SJCRH30 (cell line): ENCODE measurements around the gene LRRK1. TPM values are rescaled to one million over a fixed set of nuclear protein-coding genes. Genes with fewer than 3 reads are reported as not detected.

ENCODE experiments used
- DNase-seq, 2 experiments: peaks; one replicate each; pipeline ENCODE4 v3.0.0-alpha.2; 2015 to 2020
- H3K27ac ChIP-seq: fragments of 250-450 bp; sonication (Bioruptor Pico); 2 replicates; pipeline ENCODE4 v1.5.1; 2020; ENCODE audit warnings: mild to moderate bottlenecking, moderate library complexity
- H3K27me3 ChIP-seq: fragments of 250-450 bp; sonication (Bioruptor Pico); 2 replicates; pipeline ENCODE4 v1.5.1; 2020; ENCODE audit warnings: mild to moderate bottlenecking, moderate library complexity
- H3K36me3 ChIP-seq: fragments of 250-450 bp; sonication (Bioruptor Pico); 2 replicates; pipeline ENCODE4 v1.5.1; 2020; ENCODE audit warnings: mild to moderate bottlenecking, moderate library complexity
- H3K4me1 ChIP-seq: fragments of 250-450 bp; sonication (Bioruptor Pico); 2 replicates; pipeline ENCODE4 v1.5.1; 2020; ENCODE audit warnings: mild to moderate bottlenecking, moderate library complexity
- H3K4me3 ChIP-seq: fragments of 250-450 bp; sonication (Bioruptor Pico); 2 replicates; pipeline ENCODE4 v1.5.1; 2020; ENCODE audit warnings: mild to moderate bottlenecking, moderate library complexity
- H3K9me3 ChIP-seq: fragments of 250-450 bp; sonication (Bioruptor Pico); replicated peaks from 2 replicates; pipeline ENCODE4 v1.5.1; 2020; ENCODE audit warnings: mild to moderate bottlenecking, moderate library complexity
- total RNA-seq: library from RNA; depleted of rRNA; stranded (reverse); fragments of >200 nt; shearing (Covaris generic); gene quantifications from 2 replicates; pipeline ENCODE4 v1.2.3, GENCODE V29; 2014; rRNA removed

LRRK1 gene
- 5.5 and 5.8 TPM in 2 replicates for total RNA-seq

GRCh38 chr15:100918690-100919480 lies at the start of gene LRRK1:
TSS of gene LRRK1 (plus strand) at chr15:100919357. CDS start at chr15:100924633, 5,276 bp downstream.
- Histone ChIP-seq H3K27me3 (no peaks in the 10 kb centered on the region), H3K9me3 (no peaks in the 10 kb centered on the region), H3K36me3 (peaks cover 27% of the 10 kb centered on the region), H3K4me3 (peak within 1 kb of the TSS; percentile 68), H3K27ac (peak within 1 kb of the TSS; percentile 63), H3K4me1 (no peaks in the 10 kb centered on the region; the same call in 1 of the 2 replicates)
- DNase-seq, result peak in 1 of 2 experiments; percentile 32

- DNase-seq, result peak; percentile 69 to 92
- no peaks in the 10 kb centered on the region for H3K27me3 ChIP-seq
These were observed 46.0 kb upstream of the LRRK1 start for GRCh38 chr15:100873029-100873677.

GRCh38 chr15:100875495-100875894 lies 43.7 kb upstream of the LRRK1 start:
- Histone ChIP-seq H3K27me3 (no peaks in the 10 kb centered on the region), H3K9me3 (no peaks in the 10 kb centered on the region), H3K27ac (no peak overlapping the region), H3K4me3 (no peak overlapping the region), H3K36me3 (no peaks in the 10 kb centered on the region), H3K4me1 (no peaks in the 10 kb centered on the region)
- DNase-seq, result no peak

More at GRCh38 chr15:100873029-100873677, 46.0 kb upstream of the LRRK1 start:
- Histone ChIP-seq H3K4me3 (no peak overlapping the region), H3K9me3 (no peaks in the 10 kb centered on the region), H3K4me1 (no peaks in the 10 kb centered on the region), H3K27ac (no peak overlapping the region), H3K36me3 (no peaks in the 10 kb centered on the region)

GRCh38 chr15:100875976-100876375 lies 43.2 kb upstream of the LRRK1 start:
- Histone ChIP-seq H3K4me3 (no peak overlapping the region), H3K36me3 (no peaks in the 10 kb centered on the region), H3K9me3 (no peaks in the 10 kb centered on the region), H3K27ac (no peak overlapping the region), H3K27me3 (no peaks in the 10 kb centered on the region), H3K4me1 (no peaks in the 10 kb centered on the region)
- no peak for DNase-seq

GRCh38 chr15:100877551-100877950 lies 41.6 kb upstream of the LRRK1 start:
- Histone ChIP-seq H3K36me3 (no peaks in the 10 kb centered on the region), H3K9me3 (no peaks in the 10 kb centered on the region), H3K27me3 (no peaks in the 10 kb centered on the region), H3K4me3 (no peak overlapping the region), H3K27ac (no peak overlapping the region), H3K4me1 (no peaks in the 10 kb centered on the region; the same call in 1 of the 2 replicates)
- DNase-seq, result no peak

GRCh38 chr15:100878130-100878529 lies 41.0 kb upstream of the LRRK1 start:
- no peaks in the 10 kb centered on the region for H3K27me3 ChIP-seq
- H3K27ac ChIP-seq, result no peak overlapping the region
- no peak for DNase-seq
- peaks cover under 1% of the 10 kb centered on the region; the same call in 1 of the 2 replicates for H3K4me1 ChIP-seq
- H3K9me3 ChIP-seq, result no peaks in the 10 kb centered on the region
- no peaks in the 10 kb centered on the region for H3K36me3 ChIP-seq
- H3K4me3 ChIP-seq, result no peak overlapping the region

GRCh38 chr15:100878648-100879047 lies 40.5 kb upstream of the LRRK1 start:
- DNase-seq, result no peak
- Histone ChIP-seq H3K9me3 (no peaks in the 10 kb centered on the region), H3K27me3 (no peaks in the 10 kb centered on the region), H3K27ac (no peak overlapping the region), H3K4me3 (peak overlapping the region; percentile 77), H3K36me3 (no peaks in the 10 kb centered on the region), H3K4me1 (peaks cover 2% of the 10 kb centered on the region; the same call in 1 of the 2 replicates)

- H3K4me1 ChIP-seq, result peaks cover 2% of the 10 kb centered on the region; the same call in 1 of the 2 replicates
These were observed 40.1 kb upstream of the LRRK1 start for GRCh38 chr15:100879061-100879463.

GRCh38 chr15:100879464-100880138 lies 39.6 kb upstream of the LRRK1 start, which contains the start of gene ALDH1A3:
TSS of gene ALDH1A3 (plus strand) at chr15:100879831. CDS start at chr15:100879908, 77 bp downstream.
- H3K27ac ChIP-seq, result peak within 1 kb of the TSS; percentile 38; the same call in 1 of the 2 replicates
- H3K4me3 ChIP-seq, result peak within 1 kb of the TSS; percentile 77
- no peaks in the 10 kb centered on the region for H3K9me3 ChIP-seq
- no peaks in the 10 kb centered on the region for H3K27me3 ChIP-seq
- no peaks in the 10 kb centered on the region for H3K36me3 ChIP-seq
- DNase-seq, result peak; percentile 69 to 76
- peaks cover 2% of the 10 kb centered on the region; the same call in 1 of the 2 replicates for H3K4me1 ChIP-seq

More at GRCh38 chr15:100879061-100879463, 40.1 kb upstream of the LRRK1 start:
- Histone ChIP-seq H3K9me3 (no peaks in the 10 kb centered on the region), H3K36me3 (no peaks in the 10 kb centered on the region), H3K4me3 (peak overlapping the region; percentile 77), H3K27ac (no peak overlapping the region), H3K27me3 (no peaks in the 10 kb centered on the region)
- no peak for DNase-seq

GRCh38 chr15:100880139-100880896 lies 38.8 kb upstream of the LRRK1 start:
- peak overlapping the region; percentile 77 for H3K4me3 ChIP-seq
- H3K27me3 ChIP-seq, result no peaks in the 10 kb centered on the region
- H3K27ac ChIP-seq, result peak overlapping the region; percentile 38; the same call in 1 of the 2 replicates
- peaks cover 2% of the 10 kb centered on the region; the same call in 1 of the 2 replicates for H3K36me3 ChIP-seq
- DNase-seq, result peak; percentile 45 to 47
- H3K4me1 ChIP-seq, result peaks cover 2% of the 10 kb centered on the region; the same call in 1 of the 2 replicates
- H3K9me3 ChIP-seq, result no peaks in the 10 kb centered on the region

GRCh38 chr15:100880897-100881242 lies 38.3 kb upstream of the LRRK1 start:
- H3K4me1 ChIP-seq, result peaks cover 2% of the 10 kb centered on the region; the same call in 1 of the 2 replicates
- no peaks in the 10 kb centered on the region for H3K27me3 ChIP-seq
- peak overlapping the region; percentile 38; the same call in 1 of the 2 replicates for H3K27ac ChIP-seq
- DNase-seq, result no peak
- H3K4me3 ChIP-seq, result peak overlapping the region; percentile 77
- H3K9me3 ChIP-seq, result no peaks in the 10 kb centered on the region
- peaks cover 4% of the 10 kb centered on the region; the same call in 1 of the 2 replicates for H3K36me3 ChIP-seq

- Histone ChIP-seq H3K4me1 (peaks cover 2% of the 10 kb centered on the region; the same call in 1 of the 2 replicates), H3K9me3 (no peaks in the 10 kb centered on the region), H3K4me3 (peak overlapping the region; percentile 77), H3K27ac (no peak overlapping the region), H3K36me3 (peaks cover 4% of the 10 kb centered on the region; the same call in 1 of the 2 replicates), H3K27me3 (no peaks in the 10 kb centered on the region)
- DNase-seq, result peak in 1 of 2 experiments; percentile 40
These were observed 37.4 kb upstream of the LRRK1 start for GRCh38 chr15:100881573-100882336.

- H3K9me3 ChIP-seq, result no peaks in the 10 kb centered on the region
- no peak overlapping the region for H3K4me3 ChIP-seq
- H3K27me3 ChIP-seq, result no peaks in the 10 kb centered on the region
- peaks cover 16% of the 10 kb centered on the region for H3K4me1 ChIP-seq
- no peak overlapping the region for H3K27ac ChIP-seq
- no peak for DNase-seq
- H3K36me3 ChIP-seq, result peaks cover 20% of the 10 kb centered on the region
These were observed 34.0 kb upstream of the LRRK1 start for GRCh38 chr15:100885116-100885515.
